Activated T-helper 9 cell treated with anti-CD3 and anti-CD28 coated beads, Interleukin-2, amount 50 U/mL, for 16 hours (primary cell): ENCODE data around the gene WIPF3.
"Not testable (repeated sequence)": the region's sequence is repeated elsewhere in the genome, so short reads cannot be mapped to it uniquely, and the experiment has no call there.

Experiments
- DNase-seq: peaks from one replicate; pipeline ENCODE4 v3.0.0-alpha.2; 2020; ENCODE audit warnings: low read depth

The WIPF3 gene

GRCh38 chr7:29881724-29882123 is 75.4 kb downstream of the WIPF3 start:
- DNase-seq, result no peak

GRCh38 chr7:29882481-29882880 is 76.2 kb downstream of the WIPF3 start:
- DNase-seq, result no peak

- DNase-seq, result no peak
Measured at GRCh38 chr7:29883462-29884398, 77.4 kb downstream of the WIPF3 start.

- no peak for DNase-seq
Measured at GRCh38 chr7:29884399-29885272, 78.3 kb downstream of the WIPF3 start.

- DNase-seq, result no peak
Measured at GRCh38 chr7:29885626-29886025, 79.3 kb downstream of the WIPF3 start.

- no peak for DNase-seq
Measured at GRCh38 chr7:29886827-29887226, 80.5 kb downstream of the WIPF3 start.

- no peak for DNase-seq
Measured at GRCh38 chr7:29888006-29888405, 81.7 kb downstream of the WIPF3 start.

- DNase-seq, result no peak
Measured at GRCh38 chr7:29889288-29889687, 83.0 kb downstream of the WIPF3 start.

GRCh38 chr7:29890251-29890650 is 83.9 kb downstream of the WIPF3 start:
- DNase-seq, result no peak

GRCh38 chr7:29890786-29891185 is 84.5 kb downstream of the WIPF3 start:
- DNase-seq, result not testable (repeated sequence)

- no peak for DNase-seq
Measured at GRCh38 chr7:29891766-29892165, 85.5 kb downstream of the WIPF3 start.

- DNase-seq, result no peak
Measured at GRCh38 chr7:29892231-29892630, 85.9 kb downstream of the WIPF3 start.

- DNase-seq, result no peak
Measured at GRCh38 chr7:29893351-29893965, 87.2 kb downstream of the WIPF3 start.

- no peak for DNase-seq
Measured at GRCh38 chr7:29894256-29894655, 87.9 kb downstream of the WIPF3 start.

- no peak for DNase-seq
Measured at GRCh38 chr7:29895559-29895958, 89.3 kb downstream of the WIPF3 start.

GRCh38 chr7:29896685-29897411 is 90.5 kb downstream of the WIPF3 start:
- DNase-seq, result no peak

- DNase-seq, result no peak
Measured at GRCh38 chr7:29898301-29898700, 92.0 kb downstream of the WIPF3 start.

- no peak for DNase-seq
Measured at GRCh38 chr7:29900745-29901144, 94.4 kb downstream of the WIPF3 start.

- no peak for DNase-seq
Measured at GRCh38 chr7:29906200-29907022, 100.1 kb downstream of the WIPF3 start.

GRCh38 chr7:29914180-29914579 is 107.9 kb downstream of the WIPF3 start:
- DNase-seq, result no peak
